DMS114 treated with DMSO at 0.1 percent for 48 hours (cell line): ENCODE results near the gene PACSIN2.
"Not testable (repeated sequence)": the region's sequence is repeated elsewhere in the genome, so short reads cannot be mapped to it uniquely, and the experiment has no call there.

Experiments used
- DNase-seq: peaks from one replicate; lab custom pipeline; 2025; ENCODE audit not compliant: unreplicated experiment; lab: John Stamatoyannopoulos, UW

Gene PACSIN2

DNA sequence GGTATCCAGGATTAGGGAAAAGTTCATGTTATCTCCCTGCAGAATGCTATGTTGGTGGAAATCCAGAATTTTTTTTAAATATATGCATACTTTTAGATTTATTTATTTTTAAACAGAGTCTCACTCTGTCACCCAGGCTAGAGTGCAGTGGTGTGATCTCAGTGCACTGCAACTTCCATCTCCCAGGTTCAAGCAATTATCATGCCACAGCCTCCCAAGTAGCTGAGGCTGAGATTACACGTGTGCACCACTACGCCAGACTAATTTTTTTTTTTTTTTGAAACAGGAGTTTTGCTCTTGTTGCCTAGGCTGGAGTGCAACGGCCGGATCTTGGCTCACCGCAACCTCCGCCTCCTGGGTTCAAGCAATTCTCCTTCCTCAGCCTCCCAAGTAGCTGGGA, 2.6 kb downstream of the PACSIN2 start:
- no peak for DNase-seq

DNA sequence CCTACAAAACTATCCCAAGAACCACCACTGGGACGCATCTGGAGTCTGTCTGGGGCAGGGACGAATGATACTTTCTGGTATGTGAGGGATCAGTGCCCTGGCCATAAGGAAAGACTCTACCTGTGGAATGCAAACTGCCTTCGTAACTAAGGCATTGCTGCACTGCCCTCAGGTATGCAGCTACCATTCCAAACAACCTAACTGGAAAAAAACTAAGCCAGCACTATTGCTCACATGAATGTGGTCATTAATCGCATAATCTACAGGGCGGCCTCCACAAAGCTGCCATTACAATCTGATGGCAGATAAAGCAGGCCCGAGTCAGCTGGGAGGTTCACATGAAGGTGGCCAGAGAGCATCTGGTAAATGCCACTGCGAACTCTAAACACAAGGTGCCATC, 3.9 kb downstream of the PACSIN2 start:
- no peak for DNase-seq

DNA sequence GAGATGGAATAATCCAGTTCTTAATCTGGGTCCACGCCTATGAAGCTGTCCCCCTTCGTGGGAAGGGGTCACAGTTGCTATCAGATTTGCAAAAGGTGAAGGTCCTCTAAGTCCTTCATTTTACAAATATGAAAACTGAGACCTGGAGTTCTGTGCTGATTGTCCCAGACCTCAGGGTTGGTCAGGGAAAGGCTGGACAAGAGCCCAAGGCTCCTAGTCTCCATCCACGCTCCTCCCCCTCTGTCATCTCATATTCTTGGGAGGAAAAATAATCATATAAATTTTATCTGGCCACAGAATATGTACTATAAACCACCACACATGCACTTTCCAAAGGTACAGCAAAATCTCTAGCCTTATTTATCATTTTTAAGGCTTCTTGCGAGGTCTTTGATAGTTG, 5.5 kb downstream of the PACSIN2 start:
- no peak for DNase-seq

DNA sequence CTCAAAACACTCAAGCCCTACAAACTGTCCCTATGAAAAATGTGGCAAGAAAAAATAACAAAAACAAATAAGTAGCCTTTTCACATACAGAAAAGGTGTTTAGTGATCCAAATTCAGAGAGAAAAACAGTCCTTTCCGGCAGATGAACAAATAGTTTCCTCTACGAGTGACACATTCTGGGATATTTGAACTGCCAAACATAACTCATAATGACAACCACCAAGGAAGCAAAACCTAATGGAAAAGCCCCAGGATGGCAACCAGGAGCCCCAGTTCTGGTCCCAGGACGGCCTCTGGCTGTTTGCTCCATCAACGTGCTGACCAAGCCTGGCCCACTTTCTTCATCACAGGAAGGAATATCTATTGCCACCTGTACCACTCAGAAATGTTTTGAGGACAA, 6.0 kb downstream of the PACSIN2 start:
- no peak for DNase-seq

DNA sequence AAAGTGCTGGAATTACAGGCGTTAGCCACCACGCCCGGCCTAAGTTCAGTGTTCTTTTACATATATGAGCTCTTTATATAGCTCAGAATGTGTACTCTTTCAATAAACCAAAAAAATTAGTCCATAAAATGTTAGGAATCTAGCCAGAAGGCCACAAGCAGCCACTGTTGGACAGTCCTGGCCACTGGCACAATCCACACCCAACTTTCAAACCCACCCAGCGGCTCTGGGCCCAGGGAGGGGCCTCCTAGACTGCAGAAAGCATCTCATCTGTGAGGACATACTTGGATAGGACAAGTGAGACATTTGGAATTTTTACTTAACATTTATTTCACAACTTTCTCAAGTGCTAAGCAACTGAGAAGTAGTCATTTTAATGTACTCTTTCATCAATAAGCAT, 6.4 kb downstream of the PACSIN2 start:
- DNase-seq: no peak

DNA sequence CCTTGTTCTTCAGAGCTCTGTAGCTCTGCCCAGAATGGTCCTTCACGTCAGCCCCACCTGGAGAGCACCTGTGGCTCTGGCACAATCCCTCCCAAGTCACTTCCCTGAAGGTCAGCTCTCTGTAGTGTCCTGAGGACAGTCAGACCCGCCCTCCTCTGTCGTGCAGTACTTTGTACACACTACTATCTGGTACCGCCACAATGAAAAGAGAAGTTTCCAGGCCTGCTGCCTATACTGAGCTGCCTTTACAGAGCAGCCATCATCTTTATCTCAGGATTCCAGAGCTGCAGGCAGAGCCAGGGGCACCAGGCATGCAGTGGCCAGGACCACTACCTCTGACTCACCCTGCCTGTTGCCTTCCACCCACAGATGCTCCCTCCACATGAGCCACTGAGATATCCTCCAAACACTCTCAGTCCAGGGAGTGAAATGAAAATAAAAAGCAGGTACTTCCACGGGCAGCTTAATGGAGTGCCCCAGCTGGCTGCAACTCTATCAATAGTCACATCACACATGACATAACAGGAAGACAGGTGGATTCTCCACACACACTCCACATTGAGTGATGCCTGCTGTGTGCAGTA, 7.3 kb downstream of the PACSIN2 start:
- DNase-seq: no peak

DNA sequence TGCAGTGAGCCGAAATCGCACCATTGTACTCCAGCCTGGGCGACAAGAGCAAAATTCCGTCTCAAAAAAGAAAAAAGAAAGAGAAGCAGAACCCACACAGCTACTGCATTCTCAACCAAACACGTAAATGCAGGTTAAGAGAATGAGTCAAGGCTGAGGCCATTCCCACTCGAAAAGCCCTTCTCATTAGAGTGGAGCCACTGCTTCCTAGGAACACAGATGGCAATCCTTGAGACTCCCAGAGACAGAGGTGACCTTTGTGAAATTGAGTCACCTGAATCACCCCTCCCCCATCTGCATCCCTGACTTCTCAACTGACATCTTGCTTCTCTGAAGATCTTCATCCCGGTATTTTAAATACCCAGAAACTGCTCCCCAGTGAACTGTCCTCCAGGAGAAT, 8.2 kb downstream of the PACSIN2 start:
- no peak for DNase-seq

DNA sequence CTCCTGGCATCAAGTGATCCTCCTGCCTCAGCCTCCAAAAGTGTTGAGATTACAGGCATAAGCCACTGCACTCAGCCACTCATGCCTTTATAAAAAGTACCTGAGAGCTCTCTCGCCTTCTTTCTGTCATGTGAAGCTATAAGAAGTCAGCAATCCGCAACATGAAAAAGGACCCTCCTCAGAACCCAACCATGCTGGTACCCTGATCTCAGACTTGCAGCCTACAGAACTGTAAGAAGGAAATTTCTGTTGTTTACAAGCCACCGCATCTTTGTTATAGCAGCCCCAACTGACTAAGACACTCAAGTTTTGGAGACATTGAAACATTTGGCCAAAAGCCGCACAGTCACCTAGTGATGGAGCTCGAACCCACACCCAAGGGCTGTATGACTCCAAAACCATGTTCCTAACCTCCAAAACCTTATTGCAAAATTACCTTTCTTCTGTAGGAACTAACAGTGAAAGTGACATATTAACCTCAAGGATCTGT, 8.9 kb downstream of the PACSIN2 start:
- no peak for DNase-seq

DNA sequence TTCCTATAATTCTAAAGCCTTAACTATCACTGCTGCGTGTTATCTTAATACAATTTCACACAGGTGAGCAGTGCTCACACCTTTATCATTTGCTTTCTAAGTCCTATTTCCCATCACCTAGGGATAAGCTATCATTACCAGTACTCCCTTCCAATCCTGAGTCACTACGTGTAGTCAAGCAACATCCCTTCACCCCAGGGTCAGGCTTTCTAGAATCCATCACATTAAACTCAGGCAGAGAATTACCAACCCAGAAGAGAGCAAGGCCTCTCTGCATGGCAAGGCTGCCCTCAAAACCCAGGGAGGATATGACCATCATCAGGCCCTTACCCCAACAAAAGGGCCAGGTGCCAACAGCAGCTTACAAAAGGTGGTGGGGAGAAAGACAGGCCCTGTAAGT, 9.8 kb downstream of the PACSIN2 start:
- DNase-seq: no peak

DNA sequence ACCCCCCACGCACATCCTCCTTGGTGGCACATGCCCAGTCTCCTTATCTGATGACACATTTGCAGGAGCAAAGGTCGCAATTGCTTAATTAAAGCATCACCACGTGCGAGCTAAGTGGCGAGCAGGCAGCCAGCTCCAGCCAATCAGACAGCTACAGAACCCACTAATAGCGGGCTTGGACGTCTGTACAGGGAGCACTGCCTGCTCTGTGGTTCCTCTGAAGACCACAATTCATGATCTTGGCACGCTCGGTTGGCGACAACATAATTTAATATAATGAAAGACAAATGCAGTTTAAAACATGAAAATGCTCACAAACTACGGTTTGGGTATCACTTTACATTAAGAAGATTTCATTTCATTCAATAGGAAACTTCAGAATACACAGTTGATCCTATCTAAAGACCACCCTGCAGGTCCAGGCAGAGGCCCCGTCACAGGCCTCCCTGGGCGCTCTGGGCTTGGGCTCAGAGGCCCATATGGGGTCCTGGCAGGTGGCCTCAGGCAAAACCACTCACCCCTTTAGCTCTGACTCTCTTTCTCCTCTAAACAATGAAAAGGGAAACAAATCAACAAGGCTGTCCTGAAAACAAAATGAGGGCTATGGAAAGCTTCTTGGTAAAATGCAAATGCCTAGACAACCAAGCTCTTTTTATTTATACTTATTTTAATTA, 10.4 kb downstream of the PACSIN2 start:
- DNase-seq: no peak

DNA sequence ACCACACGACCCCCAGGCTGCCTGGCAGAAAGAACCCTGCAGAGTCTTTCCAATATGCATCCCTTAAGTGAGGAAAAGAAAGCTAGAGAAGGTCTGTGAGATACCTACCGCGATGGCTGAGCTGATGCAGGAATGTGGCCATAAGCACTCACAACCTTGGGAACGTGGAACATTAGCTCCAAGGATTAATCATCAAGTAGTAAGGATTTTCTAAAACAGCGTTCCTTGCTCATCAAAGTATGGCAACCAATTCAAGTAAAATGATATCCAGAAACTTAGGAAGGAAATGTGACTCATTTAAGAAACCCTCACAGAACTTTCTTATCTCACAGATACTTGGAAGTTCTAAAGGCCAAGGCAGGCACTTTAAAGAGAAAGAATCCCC, 12.8 kb downstream of the PACSIN2 start:
- DNase-seq: no peak

DNA sequence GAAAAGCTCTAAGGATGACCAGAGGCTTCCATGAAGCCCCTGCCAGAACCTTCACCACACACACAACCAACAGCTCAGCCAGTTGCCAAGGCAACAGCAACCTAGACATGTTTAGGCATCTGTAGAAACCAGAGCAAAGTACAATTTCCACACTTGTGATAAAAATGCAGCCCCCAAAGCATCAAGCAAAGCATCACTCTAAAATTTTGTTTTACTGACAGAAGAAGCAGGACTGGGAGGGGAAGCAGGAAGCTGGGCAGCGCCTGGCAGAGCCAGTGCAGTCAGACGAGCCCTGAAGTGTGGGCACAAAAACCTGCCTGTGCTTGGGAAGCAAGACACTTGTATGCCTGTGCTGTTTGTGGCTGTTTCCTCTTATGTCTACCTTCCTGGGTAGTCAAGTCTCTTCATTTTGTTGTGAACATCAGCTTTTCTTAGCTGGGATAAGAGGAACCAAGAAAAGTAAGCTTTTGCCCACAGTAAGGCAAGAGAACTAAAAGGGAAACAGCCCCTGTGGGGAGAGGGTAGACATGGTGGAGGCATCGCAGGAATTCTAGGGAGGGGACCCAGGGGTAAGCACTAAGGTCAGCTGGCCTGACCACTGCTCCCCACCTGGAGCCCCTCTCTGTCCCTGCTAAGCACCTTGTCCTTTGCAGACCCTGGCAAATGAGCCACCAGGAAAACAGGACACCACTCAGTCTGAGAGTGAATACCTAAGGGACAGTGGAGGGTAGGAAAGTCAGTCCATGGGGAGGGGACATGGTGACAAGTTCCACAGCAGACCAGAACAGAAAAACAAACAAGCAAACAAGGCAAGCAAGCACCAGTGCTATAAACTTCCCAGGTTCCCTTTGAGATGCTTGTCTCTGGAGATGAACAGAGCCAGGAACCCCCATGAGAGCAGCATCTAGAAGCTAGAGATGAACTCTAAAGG, 13.4 kb downstream of the PACSIN2 start:
- DNase-seq: no peak

DNA sequence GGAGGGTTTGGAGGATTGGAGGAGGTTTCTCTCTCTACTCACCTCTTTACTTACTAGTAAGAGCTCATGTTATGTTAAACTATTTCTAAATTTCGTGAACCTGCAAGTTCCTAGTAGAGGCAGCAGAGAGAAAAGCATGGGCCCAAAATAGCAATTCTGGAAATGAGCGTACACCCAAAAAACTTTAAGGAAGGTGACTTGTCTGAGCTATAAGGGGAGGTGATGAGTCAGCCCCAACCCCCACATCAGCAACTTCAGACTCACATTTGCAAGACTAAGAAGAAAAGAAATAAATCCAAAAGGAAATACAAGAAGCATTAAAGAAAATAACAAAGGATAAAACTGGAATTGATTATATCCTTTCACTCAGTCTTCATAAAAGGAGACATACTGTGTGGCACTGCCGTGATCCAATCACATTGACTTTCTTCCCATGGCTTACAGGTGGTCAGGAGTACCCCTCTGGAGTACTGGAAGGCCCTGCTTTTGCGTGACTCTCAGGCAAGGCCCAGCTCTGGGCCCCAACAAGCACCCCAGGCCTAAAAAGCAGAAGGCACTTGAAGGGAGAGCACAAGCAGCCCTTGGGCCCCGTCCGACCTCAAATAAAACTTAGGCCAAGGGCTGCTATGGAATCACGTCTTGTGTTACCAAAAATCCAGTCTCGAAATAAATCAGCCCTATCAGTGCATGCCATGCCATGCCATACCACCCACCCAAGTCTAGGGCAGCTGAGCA, 14.3 kb downstream of the PACSIN2 start:
- DNase-seq: no peak

DNA sequence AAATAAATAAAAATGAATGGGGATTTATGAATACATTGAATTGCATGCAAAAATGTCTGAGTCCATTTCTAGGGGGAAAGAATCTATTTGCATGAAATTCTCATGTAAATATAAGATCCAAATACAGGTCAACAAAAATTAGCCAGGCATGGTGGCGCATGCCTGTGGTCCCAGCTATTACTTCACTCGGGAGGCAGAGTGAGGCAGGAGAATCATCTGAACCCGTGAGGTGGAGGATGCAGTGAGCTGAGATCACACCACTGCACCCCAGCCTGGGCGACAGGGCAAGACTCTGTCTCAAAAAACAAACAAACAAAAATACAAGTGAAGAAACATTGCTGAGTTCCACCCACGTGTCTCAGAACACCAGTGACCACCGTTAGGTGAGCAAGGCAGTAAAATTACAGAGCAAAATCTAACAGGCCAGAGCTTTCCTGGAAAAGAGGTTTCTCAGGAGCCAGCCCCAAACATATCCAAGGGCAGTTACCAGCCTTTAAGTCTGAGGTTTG, 17.3 kb downstream of the PACSIN2 start:
- DNase-seq: no peak

DNA sequence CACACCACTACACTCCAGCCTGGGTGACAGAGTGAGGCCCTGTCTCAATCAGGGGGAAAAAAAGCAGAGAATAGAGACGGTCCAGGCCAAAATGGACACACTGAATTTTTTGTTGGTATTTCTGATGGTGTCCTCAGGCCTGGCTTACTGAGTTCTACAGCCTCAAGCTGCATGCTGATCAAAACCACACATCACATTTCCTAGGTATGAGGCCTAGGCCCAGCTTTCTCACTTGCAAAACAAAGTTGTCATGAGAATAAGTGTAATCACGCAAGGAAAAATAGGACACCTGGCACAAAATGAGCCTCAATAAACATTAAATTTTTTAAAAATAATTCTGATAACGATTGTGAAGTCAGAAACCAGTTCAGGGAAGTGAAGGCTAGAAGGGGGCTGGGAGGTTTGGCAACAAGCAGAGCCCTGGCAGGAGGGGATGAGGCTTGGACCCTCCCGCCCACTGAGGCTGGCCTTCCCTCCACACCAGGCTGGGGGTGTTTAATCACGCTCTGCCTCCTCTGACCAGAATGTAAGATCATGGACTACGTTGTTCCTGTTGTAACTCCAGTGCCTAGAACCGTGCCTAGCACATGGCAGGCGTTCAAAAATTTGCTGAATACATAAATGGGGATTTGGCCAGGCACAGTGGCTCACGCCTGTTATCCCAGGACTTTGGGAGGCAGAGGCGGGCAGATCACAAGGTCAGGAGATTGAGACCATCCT, 18.1 kb downstream of the PACSIN2 start:
- DNase-seq: no peak

DNA sequence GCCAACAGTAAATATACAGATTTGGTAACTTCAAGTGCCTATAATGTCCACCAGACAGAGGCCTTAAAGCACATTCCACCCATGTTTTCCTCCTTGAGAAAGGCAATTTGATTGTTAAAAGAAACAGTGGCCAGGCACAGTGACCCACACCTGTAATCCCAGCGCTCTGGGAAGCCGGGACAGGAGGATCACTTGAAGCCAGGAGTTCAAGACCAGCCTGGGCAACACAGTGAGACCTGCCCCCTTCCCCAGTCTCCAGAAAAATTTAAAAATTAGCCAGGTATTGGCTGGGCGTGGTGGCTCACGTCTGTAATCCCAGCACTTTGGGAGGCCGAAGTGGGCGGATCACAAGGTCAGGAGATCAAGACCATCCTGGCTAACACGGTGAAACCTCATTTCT, 19.3 kb downstream of the PACSIN2 start:
- not testable (repeated sequence) for DNase-seq

DNA sequence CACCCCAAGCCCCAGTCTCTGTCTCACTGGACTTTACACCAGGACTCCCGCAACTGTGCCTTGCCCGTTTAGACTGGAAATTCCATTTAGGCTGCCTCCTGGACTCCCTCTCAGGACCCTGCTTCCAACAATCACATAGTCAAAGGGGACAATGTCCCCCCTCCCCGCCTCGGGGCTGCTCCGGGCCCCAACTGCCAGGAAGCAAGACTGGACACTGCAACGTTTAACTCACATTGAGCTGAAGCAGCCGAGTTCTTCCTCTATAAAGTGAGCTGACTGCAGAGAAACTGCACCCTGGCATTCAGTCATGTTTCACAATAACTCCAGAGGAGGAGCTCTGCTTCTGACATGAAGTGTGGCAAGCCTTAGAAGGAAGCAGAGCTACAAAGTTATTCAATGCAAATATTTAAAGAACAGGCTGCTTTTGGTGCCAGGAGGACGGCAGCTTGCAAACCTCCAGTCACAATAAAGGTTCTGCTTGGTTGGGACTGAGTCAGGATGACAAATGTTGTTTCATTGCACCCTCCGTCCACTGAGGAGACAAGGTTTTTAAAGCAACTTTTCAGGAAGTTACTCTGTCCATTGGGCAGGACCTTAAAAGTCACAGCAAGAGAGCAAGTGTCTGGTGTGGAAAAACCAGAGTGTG, 19.9 kb downstream of the PACSIN2 start:
- DNase-seq: no peak

DNA sequence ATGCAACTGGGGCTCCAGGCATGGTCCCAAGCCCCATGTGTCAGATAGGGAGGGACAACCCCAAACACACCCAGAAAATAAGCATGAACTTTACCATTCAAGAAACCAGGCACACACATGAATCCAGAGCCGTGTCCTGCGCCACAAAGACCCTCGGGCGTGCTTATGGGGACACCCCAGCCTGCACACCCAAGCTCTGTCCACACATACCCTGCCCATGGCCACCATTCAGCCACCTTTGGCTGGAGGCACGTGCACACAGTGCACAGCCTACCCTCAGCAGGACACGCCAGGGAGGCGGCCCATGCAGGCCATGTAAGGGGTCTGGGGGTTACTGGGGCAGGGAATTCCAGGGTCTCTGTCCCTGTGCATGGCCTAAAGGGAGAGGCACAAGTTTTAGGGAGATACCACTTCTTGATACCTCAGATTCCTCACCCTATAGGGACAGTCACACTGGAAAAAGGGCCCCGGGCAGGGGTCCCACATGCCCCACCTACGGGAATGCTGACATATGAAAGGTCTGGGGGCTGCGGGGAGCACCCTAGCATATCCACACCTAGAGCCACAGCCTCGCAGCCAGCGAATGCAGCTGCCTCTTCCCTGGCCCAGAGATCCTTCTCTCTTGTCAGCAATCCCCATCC, 20.6 kb downstream of the PACSIN2 start:
- no peak for DNase-seq

DNA sequence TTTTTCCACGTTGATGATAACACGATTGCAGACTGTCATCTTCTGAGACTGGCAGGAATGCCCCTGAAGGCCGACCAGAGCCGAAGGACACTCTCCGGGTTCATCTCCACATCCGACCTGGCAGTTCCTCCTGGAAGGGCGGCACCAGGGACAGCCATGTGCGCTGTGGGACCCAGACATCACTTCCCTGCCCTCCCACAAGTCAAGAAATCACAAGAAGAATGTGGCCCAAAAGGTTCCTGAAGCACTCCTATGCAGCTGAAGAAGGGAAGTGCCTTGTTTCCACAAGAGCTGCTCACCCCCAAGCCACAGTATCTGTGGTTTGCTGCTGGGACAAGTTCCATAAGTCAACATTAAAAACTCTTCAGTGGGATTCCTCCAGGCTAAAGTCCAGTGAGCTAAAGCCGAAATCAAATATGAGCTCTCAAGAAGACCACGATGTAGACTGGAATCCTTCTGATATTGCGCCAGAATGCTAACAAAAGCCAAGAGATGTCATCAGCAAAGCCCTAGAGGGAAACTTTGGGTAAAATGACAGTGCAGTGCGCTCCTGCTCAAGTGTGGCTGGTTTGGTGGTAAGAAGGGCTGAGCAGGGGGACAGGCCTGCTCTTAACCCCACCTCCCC, 21.2 kb downstream of the PACSIN2 start:
- DNase-seq: no peak
